Measurements from ENCODE around the gene ADAP1. TPM values are rescaled to one million over a fixed set of nuclear protein-coding genes. Genes with fewer than 3 reads are reported as not detected.

ADAP1 gene
- total RNA-seq, 1 experiment from 2014 or later = 34.0 TPM

DNA sequence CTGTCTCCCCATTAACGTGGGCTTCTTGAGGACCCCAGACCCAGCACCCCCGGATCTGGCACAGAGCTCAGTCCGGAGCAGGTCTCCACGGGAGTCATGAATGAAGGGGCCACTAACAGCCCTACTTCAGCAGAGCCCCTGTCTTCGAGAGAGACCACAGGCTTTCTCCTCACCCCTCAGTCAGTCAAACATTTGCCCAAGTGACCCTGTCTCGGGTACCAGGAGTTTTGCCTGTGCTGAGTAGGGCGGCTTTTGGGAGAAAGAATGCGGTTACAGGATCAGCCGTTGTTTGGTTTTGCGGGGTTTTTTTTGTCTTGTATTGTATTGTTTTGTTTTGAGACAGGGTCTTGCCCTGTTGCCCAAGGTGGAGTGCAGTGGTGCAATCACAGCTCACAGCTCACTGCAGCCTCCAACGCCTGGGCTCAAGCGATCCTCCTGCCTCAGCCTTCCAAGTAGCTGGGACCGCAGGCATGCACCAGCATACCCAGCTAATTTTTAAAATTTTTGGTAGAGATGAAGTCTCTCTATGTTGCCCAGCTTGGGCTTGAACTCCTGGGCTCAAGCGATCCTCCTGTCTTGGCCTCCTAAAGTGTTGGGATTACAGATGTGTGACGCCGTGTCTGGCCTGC lies 16.5 kb downstream of the ADAP1 start:
- RAD21 ChIA-PET (ENCODE audit: low non-redundant PET in 1 of 2, low total read pairs in 2 of 2, uncharacterized antibody in 2 of 2, unreplicated experiment in 2 of 2) = no interaction called here

More for the DNA sequence above, 16.5 kb downstream of the ADAP1 start:
- no peaks in the 10 kb centered on the region for H3K79me2 ChIP-seq (ENCODE audit: insufficient read depth, low read length)
- 0 out of 2 replicates have a peak, but pooled peaks cover 1% of the 10 kb centered on the region for H3K27me3 ChIP-seq (ENCODE audit: insufficient read depth, low read length)
- ATAC-seq = no peak
- no peaks in the 10 kb centered on the region for H3K36me3 ChIP-seq (ENCODE audit: control insufficient read depth in 1 of 2, insufficient read depth in 2 of 2, low read length in 2 of 2)
- TF ChIP-seq, protein P1, sequence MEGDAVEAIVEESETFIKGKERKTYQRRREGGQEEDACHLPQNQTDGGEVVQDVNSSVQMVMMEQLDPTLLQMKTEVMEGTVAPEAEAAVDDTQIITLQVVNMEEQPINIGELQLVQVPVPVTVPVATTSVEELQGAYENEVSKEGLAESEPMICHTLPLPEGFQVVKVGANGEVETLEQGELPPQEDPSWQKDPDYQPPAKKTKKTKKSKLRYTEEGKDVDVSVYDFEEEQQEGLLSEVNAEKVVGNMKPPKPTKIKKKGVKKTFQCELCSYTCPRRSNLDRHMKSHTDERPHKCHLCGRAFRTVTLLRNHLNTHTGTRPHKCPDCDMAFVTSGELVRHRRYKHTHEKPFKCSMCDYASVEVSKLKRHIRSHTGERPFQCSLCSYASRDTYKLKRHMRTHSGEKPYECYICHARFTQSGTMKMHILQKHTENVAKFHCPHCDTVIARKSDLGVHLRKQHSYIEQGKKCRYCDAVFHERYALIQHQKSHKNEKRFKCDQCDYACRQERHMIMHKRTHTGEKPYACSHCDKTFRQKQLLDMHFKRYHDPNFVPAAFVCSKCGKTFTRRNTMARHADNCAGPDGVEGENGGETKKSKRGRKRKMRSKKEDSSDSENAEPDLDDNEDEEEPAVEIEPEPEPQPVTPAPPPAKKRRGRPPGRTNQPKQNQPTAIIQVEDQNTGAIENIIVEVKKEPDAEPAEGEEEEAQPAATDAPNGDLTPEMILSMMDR (IDR thresholded peaks at IDR 0.05 in 2 of 3, conservative IDR thresholded peaks at IDR 0.05 in 1 of 3; ENCODE audit: borderline replicate concordance in 1 of 3, insufficient read depth in 1 of 3, low read depth in 2 of 3, low read length in 2 of 3) = no peak
- TF ChIP-seq ELF1 (IDR thresholded peaks at IDR 0.05; ENCODE audit: borderline replicate concordance, low read depth) (no peak), EGR1 (IDR thresholded peaks at IDR 0.05; ENCODE audit: low read depth) (no peak), EZH2 (IDR thresholded peaks at IDR 0.05) (no peak), POLR2A (IDR thresholded peaks at IDR 0.05; ENCODE audit: borderline replicate concordance, extremely low read depth, insufficient read depth, insufficient read length) (no peak)
- intact Hi-C loops (cut with micrococcal nuclease) = no loop called here
- no peak for DNase-seq (ENCODE audit: low read depth, low spot score)
- POLR2A ChIA-PET = no interaction called here
- peaks cover 14 to 18% of the 10 kb centered on the region in 2 experiments for H3K4me1 ChIP-seq (ENCODE audit: control insufficient read depth in 1 of 2, insufficient read depth in 2 of 2, low read length in 2 of 2)
- H3K9ac ChIP-seq (ENCODE audit: low read length) = no peak overlapping the region
- no peak overlapping the region for H3K27ac ChIP-seq (ENCODE audit: low read depth, low read length)
- no TSS peak for BruUV-seq (replicated peaks)
- H3K4me3 ChIP-seq (replicated peaks in 1 of 2; ENCODE audit: low read depth in 1 of 2, low read length in 2 of 2) = no peak overlapping the region
- CTCF ChIA-PET = no interaction called here
- H3K9me3 ChIP-seq (ENCODE audit: control insufficient read depth in 1 of 2, insufficient read depth in 1 of 2, low read depth in 1 of 2, low read length in 2 of 2) = 0 out of 4 replicates have a peak, but pooled peaks cover 0 to 4% of the 10 kb centered on the region in 2 experiments
- H2AFZ ChIP-seq (ENCODE audit: low read depth, low read length, poor library complexity, severe bottlenecking) = no peak overlapping the region
- no peaks in the 10 kb centered on the region for H3K9me2 ChIP-seq (ENCODE audit: insufficient read depth)
- no peaks in the 10 kb centered on the region for H4K20me1 ChIP-seq (ENCODE audit: insufficient read depth)
- no peak overlapping the region for H3K4me2 ChIP-seq (ENCODE audit: low read length)
